Neural cell (in vitro differentiated cells): ENCODE measurements around the gene TCF12. TPM values are rescaled to one million over a fixed set of nuclear protein-coding genes. Genes with fewer than 3 reads are reported as not detected.

Experiments used
- H2AFZ ChIP-seq: fragments of 200-600, 300-800 bp; sonication (generic), shearing (Covaris generic); 2 replicates; pipeline ENCODE4 v1.6.0; 2014; ENCODE audit warnings: low read depth, mild to moderate bottlenecking, antibody characterized with exemption, low read length, moderate library complexity
- H3F3A ChIP-seq: fragments of 200-600 bp; shearing (Covaris generic); 2 replicates; pipeline ENCODE4 v1.6.1; 2016; ENCODE audit warnings: mild to moderate bottlenecking, moderate library complexity, mixed read lengths, antibody characterized with exemption, low read length; ENCODE audit not compliant: insufficient read depth, poor library complexity, severe bottlenecking
- H3K27ac ChIP-seq: fragments of 200-600, 300-800 bp; sonication (generic), shearing (Covaris generic); 2 replicates; pipeline ENCODE4 v1.5.1; 2014; ENCODE audit warnings: mild to moderate bottlenecking, low read length, moderate library complexity
- H3K27me3 ChIP-seq: fragments of 300-800, 200-600 bp; sonication (generic), shearing (Covaris generic); 2 replicates; pipeline ENCODE4 v1.6.0; 2014; ENCODE audit warnings: mild to moderate bottlenecking, low read depth, low read length, moderate library complexity; ENCODE audit not compliant: insufficient read depth
- H3K36me3 ChIP-seq: fragments of 300-800, 200-600 bp; sonication (generic), shearing (Covaris generic); 2 replicates; pipeline ENCODE4 v1.5.1; 2014; ENCODE audit warnings: mild to moderate bottlenecking, antibody characterized with exemption, low read length, moderate library complexity; ENCODE audit not compliant: insufficient read depth
- H3K4me2 ChIP-seq: fragments of 300-800, 200-600 bp; sonication (generic), shearing (Covaris generic); 2 replicates; pipeline ENCODE4 v1.6.0; 2014; ENCODE audit warnings: mild to moderate bottlenecking, low read length
- H3K4me3 ChIP-seq: fragments of 300-800, 200-600 bp; sonication (generic), shearing (Covaris generic); 2 replicates; pipeline ENCODE4 v1.5.1; 2014; ENCODE audit warnings: mild to moderate bottlenecking, low read length, moderate library complexity
- H3K79me2 ChIP-seq: fragments of 200-600 bp; shearing (Covaris generic); replicated peaks from 2 replicates; pipeline ENCODE4 v1.6.0; 2014; ENCODE audit warnings: mild to moderate bottlenecking, low read length, moderate library complexity; ENCODE audit not compliant: insufficient read depth
- H3K9ac ChIP-seq: fragments of 300-800, 200-600 bp; sonication (generic), shearing (Covaris generic); 2 replicates; pipeline ENCODE4 v1.6.1; 2016; ENCODE audit warnings: mild to moderate bottlenecking, low read length, mixed read lengths
- H3K9me2 ChIP-seq: fragments of 200-600 bp; shearing (Covaris generic); 2 replicates; pipeline ENCODE4 v1.6.1; 2016; ENCODE audit warnings: mild to moderate bottlenecking, low read length, mixed read lengths; ENCODE audit not compliant: insufficient read depth
- H3K9me3 ChIP-seq: fragments of 200-600, 300-800 bp; sonication (generic), shearing (Covaris generic); 2 replicates; pipeline ENCODE4 v1.6.1; 2016; ENCODE audit warnings: mild to moderate bottlenecking, mixed run types, low read length, moderate library complexity, mixed read lengths
- H4K20me1 ChIP-seq: fragments of 200-600 bp; shearing (Covaris generic); 2 replicates; pipeline ENCODE4 v1.6.1; 2016; ENCODE audit warnings: mild to moderate bottlenecking, mixed run types; ENCODE audit not compliant: insufficient read depth
- EP300 ChIP-seq: fragments of 450-650 bp; conservative IDR thresholded peaks from 2 replicates; pipeline ENCODE4 v1.6.1; 2014; ENCODE audit warnings: antibody characterized with exemption, mild to moderate bottlenecking, moderate library complexity; ENCODE audit not compliant: poor library complexity, severe bottlenecking
- EZH2 ChIP-seq: fragments of 200-600, 300-800 bp; shearing (Covaris generic), sonication (generic); IDR thresholded peaks from 2 replicates; pipeline ENCODE4 v1.6.1; 2014; ENCODE audit warnings: antibody characterized with exemption, low read length, borderline replicate concordance, mild to moderate bottlenecking; ENCODE audit not compliant: insufficient read depth, poor library complexity, severe bottlenecking
- MXI1 ChIP-seq: fragments of 450-650 bp; conservative IDR thresholded peaks from 2 replicates; pipeline ENCODE4 v1.6.1; 2014; ENCODE audit warnings: antibody characterized with exemption, mild to moderate bottlenecking; ENCODE audit not compliant: poor library complexity, severe bottlenecking
- POLR2AphosphoS5 ChIP-seq: IDR thresholded peaks from 2 replicates; pipeline ENCODE4 v1.6.1; 2012
- RAD21 ChIP-seq: fragments of 450-650 bp; conservative IDR thresholded peaks from 2 replicates; pipeline ENCODE4 v1.6.1; 2014; ENCODE audit warnings: antibody characterized with exemption, mild to moderate bottlenecking, moderate library complexity
- SMC3 ChIP-seq: fragments of 450-650 bp; conservative IDR thresholded peaks from 2 replicates; pipeline ENCODE4 v1.6.1; 2014; ENCODE audit warnings: antibody characterized with exemption, mild to moderate bottlenecking, moderate library complexity; ENCODE audit not compliant: poor library complexity
- TAF1 ChIP-seq: IDR thresholded peaks from 2 replicates; pipeline ENCODE4 v1.6.1; 2012; ENCODE audit warnings: low read depth
- polyA plus RNA-seq: library from polyadenylated mRNA; depleted of rRNA; stranded (reverse); fragments of >200 nt; gene quantifications from 2 replicates; pipeline ENCODE4 v1.2.3, GENCODE V29; 2014
- TF ChIP-seq, protein P1 (sequence below): fragments of 450-650 bp; IDR thresholded peaks from 2 replicates; pipeline ENCODE4 v1.5.1; 2014; ENCODE audit warnings: antibody characterized with exemption, mild to moderate bottlenecking, moderate library complexity; ENCODE audit not compliant: poor library complexity, severe bottlenecking
- TF ChIP-seq, protein P2 (sequence below): IDR thresholded peaks from 2 replicates; pipeline ENCODE4 v1.6.1; 2012; ENCODE audit warnings: borderline replicate concordance

Gene TCF12
- polyA plus RNA-seq, 1 donor from 2014 or later, result 52.7 TPM

DNA sequence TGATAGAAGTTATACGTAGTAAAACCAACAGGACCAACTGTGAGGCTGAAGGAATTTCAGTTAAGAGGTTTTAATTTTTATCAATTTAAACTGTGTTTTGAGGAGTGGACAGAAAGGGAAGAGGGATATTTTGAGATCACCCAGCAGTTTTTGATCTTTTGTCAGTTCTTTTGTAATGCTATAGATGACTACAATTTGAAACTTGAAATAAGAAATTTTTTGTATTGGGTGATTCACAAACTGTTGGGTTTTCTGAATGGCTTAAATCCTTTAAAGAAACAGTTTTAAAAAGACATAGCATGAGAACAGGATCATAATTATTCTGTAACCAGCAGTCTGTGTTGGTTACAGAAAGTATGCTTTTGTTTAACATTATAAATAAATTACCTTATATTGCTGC is 67.4 kb downstream of the TCF12 start:
- no peak overlapping the region for H3K27ac ChIP-seq
- no peaks in the 10 kb centered on the region for H3K36me3 ChIP-seq
- H3K4me3 ChIP-seq, result no peak overlapping the region
- peaks cover 3% of the 10 kb centered on the region for H3F3A ChIP-seq
- no peak overlapping the region for H3K4me2 ChIP-seq
- no peaks in the 10 kb centered on the region for H4K20me1 ChIP-seq
- H3K9me2 ChIP-seq, result no peaks in the 10 kb centered on the region
- no peak overlapping the region for H3K9ac ChIP-seq
- no peaks in the 10 kb centered on the region for H3K9me3 ChIP-seq
- no peaks in the 10 kb centered on the region for H3K27me3 ChIP-seq
- H3K79me2 ChIP-seq, result peaks cover 76% of the 10 kb centered on the region
- TF ChIP-seq, protein P1, sequence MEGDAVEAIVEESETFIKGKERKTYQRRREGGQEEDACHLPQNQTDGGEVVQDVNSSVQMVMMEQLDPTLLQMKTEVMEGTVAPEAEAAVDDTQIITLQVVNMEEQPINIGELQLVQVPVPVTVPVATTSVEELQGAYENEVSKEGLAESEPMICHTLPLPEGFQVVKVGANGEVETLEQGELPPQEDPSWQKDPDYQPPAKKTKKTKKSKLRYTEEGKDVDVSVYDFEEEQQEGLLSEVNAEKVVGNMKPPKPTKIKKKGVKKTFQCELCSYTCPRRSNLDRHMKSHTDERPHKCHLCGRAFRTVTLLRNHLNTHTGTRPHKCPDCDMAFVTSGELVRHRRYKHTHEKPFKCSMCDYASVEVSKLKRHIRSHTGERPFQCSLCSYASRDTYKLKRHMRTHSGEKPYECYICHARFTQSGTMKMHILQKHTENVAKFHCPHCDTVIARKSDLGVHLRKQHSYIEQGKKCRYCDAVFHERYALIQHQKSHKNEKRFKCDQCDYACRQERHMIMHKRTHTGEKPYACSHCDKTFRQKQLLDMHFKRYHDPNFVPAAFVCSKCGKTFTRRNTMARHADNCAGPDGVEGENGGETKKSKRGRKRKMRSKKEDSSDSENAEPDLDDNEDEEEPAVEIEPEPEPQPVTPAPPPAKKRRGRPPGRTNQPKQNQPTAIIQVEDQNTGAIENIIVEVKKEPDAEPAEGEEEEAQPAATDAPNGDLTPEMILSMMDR, result no peak
- TF ChIP-seq TAF1 (no peak), RAD21 (no peak), SMC3 (no peak), EP300 (no peak), POLR2AphosphoS5 (no peak), EZH2 (no peak), MXI1 (no peak)
- TF ChIP-seq, protein P2, sequence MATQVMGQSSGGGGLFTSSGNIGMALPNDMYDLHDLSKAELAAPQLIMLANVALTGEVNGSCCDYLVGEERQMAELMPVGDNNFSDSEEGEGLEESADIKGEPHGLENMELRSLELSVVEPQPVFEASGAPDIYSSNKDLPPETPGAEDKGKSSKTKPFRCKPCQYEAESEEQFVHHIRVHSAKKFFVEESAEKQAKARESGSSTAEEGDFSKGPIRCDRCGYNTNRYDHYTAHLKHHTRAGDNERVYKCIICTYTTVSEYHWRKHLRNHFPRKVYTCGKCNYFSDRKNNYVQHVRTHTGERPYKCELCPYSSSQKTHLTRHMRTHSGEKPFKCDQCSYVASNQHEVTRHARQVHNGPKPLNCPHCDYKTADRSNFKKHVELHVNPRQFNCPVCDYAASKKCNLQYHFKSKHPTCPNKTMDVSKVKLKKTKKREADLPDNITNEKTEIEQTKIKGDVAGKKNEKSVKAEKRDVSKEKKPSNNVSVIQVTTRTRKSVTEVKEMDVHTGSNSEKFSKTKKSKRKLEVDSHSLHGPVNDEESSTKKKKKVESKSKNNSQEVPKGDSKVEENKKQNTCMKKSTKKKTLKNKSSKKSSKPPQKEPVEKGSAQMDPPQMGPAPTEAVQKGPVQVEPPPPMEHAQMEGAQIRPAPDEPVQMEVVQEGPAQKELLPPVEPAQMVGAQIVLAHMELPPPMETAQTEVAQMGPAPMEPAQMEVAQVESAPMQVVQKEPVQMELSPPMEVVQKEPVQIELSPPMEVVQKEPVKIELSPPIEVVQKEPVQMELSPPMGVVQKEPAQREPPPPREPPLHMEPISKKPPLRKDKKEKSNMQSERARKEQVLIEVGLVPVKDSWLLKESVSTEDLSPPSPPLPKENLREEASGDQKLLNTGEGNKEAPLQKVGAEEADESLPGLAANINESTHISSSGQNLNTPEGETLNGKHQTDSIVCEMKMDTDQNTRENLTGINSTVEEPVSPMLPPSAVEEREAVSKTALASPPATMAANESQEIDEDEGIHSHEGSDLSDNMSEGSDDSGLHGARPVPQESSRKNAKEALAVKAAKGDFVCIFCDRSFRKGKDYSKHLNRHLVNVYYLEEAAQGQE, result no peak
- no peak overlapping the region for H2AFZ ChIP-seq

DNA sequence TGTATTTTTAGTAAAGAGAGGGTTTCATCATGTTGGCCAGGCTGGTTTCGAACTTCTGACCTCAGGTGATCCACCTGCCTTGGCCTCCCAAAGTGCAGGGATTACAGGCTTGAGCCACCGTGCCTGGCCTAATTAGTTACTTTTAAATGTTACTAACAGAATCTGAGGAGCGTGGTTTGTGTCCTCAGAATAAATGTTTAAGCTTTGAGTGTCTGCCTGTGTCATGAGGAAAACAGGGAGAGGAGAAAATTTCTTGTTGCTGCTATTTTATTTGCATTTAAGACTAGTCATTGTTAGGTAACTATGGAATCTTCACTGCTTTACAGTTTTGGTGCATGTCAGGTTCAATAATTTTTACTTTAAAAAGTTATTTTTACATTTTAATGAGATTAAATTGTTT is 68.8 kb downstream of the TCF12 start:
- no peak overlapping the region for H3K27ac ChIP-seq
- H3F3A ChIP-seq, result peaks cover 3% of the 10 kb centered on the region
- H3K27me3 ChIP-seq, result no peaks in the 10 kb centered on the region
- no peaks in the 10 kb centered on the region for H4K20me1 ChIP-seq
- peaks cover 80% of the 10 kb centered on the region for H3K79me2 ChIP-seq
- no peaks in the 10 kb centered on the region for H3K9me2 ChIP-seq
- H3K4me2 ChIP-seq, result no peak overlapping the region
- H3K9ac ChIP-seq, result no peak overlapping the region
- H3K4me3 ChIP-seq, result no peak overlapping the region
- TF ChIP-seq SMC3 (no peak), EP300 (no peak), POLR2AphosphoS5 (no peak), TAF1 (no peak), MXI1 (no peak), EZH2 (no peak), RAD21 (no peak)
- TF ChIP-seq, protein P1, result no peak
- TF ChIP-seq, protein P2, result no peak
- H3K9me3 ChIP-seq, result no peaks in the 10 kb centered on the region
- H3K36me3 ChIP-seq, result no peaks in the 10 kb centered on the region
- no peak overlapping the region for H2AFZ ChIP-seq
